Uterus (tissue), 2 donors: ENCODE measurements around the gene SCCPDH.

Source experiments
- POLR2A ChIP-seq, 2 donors: fragments of 450-650 bp; IDR thresholded peaks; one replicate each; pipeline ENCODE4 v1.6.1; 2016; ENCODE audit warnings: antibody characterized with exemption in 2 of 2, mild to moderate bottlenecking in 1 of 2, moderate library complexity in 1 of 2
- TF ChIP-seq, protein P1 (sequence below), 4 experiments: fragments of 200-600 bp in 2 of 4; fragments of 450-650 bp in 2 of 4; sonication (generic) in 2 of 4; IDR thresholded peaks; one replicate each; pipeline ENCODE4 v1.5.1; 2016 to 2019; ENCODE audit warnings: antibody characterized with exemption in 4 of 4, mild to moderate bottlenecking in 2 of 4, moderate library complexity in 1 of 4

DNA sequence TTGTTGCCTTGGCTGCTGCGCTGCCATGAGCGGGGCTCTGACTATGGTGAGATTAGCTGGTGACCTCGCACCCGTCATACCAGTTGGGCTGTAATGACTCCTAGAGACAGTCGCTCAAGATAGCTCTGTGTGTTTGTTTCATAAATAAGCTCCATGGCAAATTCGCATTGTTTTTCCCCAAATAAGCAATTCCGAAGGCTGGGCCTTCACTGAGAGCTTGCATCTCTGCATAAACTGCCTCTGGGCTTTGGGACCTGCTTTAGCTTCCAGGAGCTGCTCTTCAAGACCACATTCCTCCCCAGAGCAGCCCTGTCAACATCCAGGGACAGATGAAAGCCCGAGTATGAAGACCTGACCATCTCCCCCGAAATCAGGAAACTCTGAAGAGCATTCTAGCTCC lies 40.7 kb upstream of the SCCPDH start:
- TF ChIP-seq, protein P1, sequence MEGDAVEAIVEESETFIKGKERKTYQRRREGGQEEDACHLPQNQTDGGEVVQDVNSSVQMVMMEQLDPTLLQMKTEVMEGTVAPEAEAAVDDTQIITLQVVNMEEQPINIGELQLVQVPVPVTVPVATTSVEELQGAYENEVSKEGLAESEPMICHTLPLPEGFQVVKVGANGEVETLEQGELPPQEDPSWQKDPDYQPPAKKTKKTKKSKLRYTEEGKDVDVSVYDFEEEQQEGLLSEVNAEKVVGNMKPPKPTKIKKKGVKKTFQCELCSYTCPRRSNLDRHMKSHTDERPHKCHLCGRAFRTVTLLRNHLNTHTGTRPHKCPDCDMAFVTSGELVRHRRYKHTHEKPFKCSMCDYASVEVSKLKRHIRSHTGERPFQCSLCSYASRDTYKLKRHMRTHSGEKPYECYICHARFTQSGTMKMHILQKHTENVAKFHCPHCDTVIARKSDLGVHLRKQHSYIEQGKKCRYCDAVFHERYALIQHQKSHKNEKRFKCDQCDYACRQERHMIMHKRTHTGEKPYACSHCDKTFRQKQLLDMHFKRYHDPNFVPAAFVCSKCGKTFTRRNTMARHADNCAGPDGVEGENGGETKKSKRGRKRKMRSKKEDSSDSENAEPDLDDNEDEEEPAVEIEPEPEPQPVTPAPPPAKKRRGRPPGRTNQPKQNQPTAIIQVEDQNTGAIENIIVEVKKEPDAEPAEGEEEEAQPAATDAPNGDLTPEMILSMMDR (IDR thresholded peaks at IDR 0.05), result no peak
- no peak for TF ChIP-seq POLR2A (IDR thresholded peaks at IDR 0.05)
